ENCODE measurements around the gene NIPAL3.

GRCh38 chr1:24470592-24470991 is 55.0 kb downstream of the NIPAL3 start:
- no peak for TF ChIP-seq CTCF (IDR thresholded peaks at IDR 0.05; ENCODE audit: insufficient read depth, low read length, poor library complexity, severe bottlenecking)
- no peak for TF ChIP-seq EZH2phosphoT487 (conservative IDR thresholded peaks at IDR 0.05; ENCODE audit: low read length)

Data from SU-DHL-6 (cell line).